ENCODE measurements around the gene FNDC3A. TPM values are rescaled to one million over a fixed set of nuclear protein-coding genes. Genes with fewer than 3 reads are reported as not detected.

FNDC3A gene
- total RNA-seq, 1 donor from 2014 or later = 84.4 TPM

DNA sequence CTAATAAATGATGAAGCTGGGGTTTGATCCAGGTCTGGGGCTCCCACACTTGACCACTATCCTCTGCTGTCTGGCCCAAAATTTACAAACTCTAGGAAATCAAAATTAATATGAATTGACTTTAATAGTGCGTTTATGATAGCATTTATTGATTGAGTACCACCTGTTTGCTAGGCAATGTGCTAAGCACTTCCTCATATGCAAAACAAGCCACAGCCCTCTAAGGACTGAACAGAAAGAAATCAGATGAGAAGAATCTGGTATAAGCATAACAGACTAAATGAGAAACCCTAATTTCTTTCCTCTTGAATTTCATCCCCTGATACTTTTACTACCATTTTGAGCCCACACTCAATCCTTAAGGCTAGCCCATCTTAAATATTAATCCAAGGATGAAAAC, 237.8 kb downstream of the FNDC3A start:
- FAIRE-seq = no peak
- DNase-seq (ENCODE audit: low spot score in 2 of 2) = no peak

DNA sequence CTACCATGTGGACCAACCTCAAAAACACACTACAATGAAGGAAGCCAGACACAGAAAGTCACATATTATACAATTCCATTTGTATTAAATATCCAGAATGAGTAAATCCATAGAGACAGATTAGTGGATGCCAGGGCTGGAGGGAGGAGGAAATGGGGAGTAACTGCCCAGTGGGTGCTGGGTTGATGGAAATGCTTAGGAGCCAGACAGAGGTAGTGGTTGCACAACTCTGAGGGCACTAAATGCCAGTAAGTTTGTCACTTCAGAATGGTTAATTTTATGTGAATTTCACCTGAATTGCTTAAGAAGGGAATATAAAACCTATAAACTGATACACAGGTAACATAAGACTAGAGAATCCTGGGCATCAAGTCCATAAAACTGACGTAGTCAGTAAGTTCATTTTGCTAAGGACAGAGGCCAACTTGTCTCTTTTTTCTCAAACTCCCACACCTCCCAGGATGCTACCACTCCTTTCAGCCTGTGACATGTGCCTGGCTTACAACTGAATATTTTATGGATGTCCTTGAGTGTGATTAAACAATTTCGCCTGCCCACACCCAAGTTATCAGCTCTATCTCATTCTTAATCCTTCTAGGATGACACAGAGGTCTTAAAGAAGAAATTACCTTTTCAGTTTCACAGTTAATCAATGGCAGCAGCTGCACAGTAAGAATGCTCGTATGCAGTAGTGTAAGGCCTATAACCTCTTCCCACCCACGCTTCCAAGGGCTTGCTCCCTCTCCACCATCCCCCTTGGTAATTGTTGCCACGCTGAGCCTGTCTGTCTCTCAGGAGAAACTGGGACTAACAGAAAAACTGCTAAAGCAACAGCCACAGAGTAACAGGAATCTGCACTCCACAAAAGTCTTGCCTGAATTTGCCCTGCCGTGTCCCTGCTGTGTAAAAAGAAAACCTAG, 238.5 kb downstream of the FNDC3A start:
- DNase-seq (ENCODE audit: low spot score in 2 of 2) (no peak), FAIRE-seq (no peak)

DNA sequence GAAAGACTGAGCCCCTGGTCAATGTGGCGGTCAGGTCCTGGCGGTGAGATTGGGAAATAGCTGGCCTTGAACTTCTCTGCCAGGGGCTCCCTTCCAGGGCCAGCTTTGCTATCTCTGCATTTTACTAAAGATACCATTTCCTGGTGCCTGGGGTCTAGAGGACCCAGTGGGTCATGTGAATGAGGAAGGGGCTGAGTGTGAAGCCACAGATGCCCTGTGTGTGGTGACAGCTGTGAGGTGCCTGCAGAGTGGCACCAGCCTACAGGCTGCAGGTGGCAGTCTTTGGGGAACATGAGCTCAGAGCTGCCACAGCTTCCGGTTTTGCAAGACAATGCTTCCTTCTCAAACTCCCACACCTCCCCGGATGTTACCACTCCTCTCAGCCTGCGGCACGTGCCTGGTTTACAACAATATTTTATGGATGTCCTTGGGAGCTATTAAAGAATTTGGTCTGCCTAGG, 239.2 kb downstream of the FNDC3A start:
- DNase-seq (ENCODE audit: low spot score in 2 of 2) = no peak
- no peak for FAIRE-seq

DNA sequence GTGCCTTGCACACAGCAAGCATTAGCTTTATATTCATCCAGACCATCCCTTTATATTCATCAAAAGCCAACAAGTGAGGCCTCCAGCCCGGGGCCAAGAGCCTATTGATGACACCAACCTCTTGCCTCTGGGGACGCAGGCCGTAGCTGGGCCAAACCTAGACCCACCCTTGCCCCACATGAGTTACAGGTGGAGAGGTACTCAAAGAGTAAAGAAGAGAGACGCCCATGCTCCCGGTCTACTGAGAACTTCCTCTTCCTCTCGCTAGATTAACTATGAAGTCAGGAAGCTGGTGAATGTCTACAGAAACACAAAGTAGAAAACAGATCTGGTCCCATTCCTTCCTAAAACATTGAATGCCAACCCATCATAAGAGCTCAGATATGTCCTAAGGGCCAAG, 240.6 kb downstream of the FNDC3A start:
- DNase-seq (ENCODE audit: low spot score in 2 of 2) (no peak), FAIRE-seq (no peak)

- FAIRE-seq = no peak
- no peak for DNase-seq (ENCODE audit: low spot score in 2 of 2)
Observed at GRCh38 chr13:49217962-49218492, 242.3 kb downstream of the FNDC3A start.

DNA sequence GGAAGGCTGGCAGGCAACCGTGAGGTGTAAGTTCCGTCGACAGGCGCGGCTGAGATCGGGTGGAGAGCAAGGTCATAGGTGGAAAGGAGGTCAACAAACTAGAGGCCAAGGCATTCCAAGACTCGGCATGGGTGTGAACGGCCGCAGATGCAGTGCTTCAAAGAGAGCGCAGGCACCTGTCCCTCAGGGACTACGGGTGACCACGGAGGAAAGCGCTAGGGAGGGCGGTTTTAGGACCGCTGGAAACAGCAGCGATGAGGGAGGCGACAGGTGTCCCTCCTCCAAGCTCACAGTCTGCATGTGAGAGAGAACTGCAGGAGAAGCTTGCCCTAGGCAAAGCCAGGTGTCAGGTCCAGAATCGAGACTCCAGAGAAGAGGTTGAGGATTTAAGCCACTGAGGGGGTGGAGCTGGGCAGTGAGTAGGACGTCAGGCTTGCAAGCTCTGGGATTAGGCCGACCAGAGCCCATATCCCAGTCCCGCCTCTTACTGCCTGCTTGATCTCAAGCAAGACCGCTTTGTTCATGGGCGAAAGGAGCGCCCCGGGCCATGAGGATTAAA, 242.9 kb downstream of the FNDC3A start:
- DNase-seq (ENCODE audit: low spot score in 2 of 2) = no peak

GRCh38 chr13:49219647-49220035, 243.9 kb downstream of the FNDC3A start:
- DNase-seq (ENCODE audit: low spot score in 2 of 2) = no peak
- no peak for FAIRE-seq

More for the DNA sequence above, 242.9 kb downstream of the FNDC3A start:
- no peak for FAIRE-seq

- peak in 1 of 2 donors; percentile 56 for DNase-seq (ENCODE audit: low spot score in 2 of 2)
Observed at GRCh38 chr13:49220036-49220855, 244.5 kb downstream of the FNDC3A start, which contains the start of gene MLNR. Gene MLNR, plus strand, starts transcription at chr13:49220338. Its CDS starts 0 bp downstream, at chr13:49220338.

DNA sequence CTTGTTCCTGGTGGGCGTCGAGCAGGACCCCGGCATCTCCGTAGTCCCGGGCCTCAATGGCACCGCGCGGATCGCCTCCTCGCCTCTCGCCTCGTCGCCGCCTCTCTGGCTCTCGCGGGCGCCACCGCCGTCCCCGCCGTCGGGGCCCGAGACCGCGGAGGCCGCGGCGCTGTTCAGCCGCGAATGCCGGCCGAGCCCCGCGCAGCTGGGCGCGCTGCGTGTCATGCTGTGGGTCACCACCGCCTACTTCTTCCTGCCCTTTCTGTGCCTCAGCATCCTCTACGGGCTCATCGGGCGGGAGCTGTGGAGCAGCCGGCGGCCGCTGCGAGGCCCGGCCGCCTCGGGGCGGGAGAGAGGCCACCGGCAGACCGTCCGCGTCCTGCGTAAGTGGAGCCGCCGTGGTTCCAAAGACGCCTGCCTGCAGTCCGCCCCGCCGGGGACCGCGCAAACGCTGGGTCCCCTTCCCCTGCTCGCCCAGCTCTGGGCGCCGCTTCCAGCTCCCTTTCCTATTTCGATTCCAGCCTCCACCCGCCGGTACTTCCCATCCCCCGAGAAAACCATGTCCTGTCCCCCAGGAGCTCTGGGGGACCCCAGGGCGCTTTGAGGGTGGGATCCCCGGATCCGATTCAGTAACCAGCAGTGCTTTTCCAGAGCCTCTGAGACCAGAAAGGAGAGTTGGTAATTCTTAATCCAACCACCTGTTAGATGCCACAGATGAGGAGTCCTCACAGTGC, 245.3 kb downstream of the FNDC3A start:
- FAIRE-seq (no peak), DNase-seq (ENCODE audit: low spot score in 2 of 2) (peak in 1 of 2 donors; percentile 30)

More at GRCh38 chr13:49220036-49220855, 244.5 kb downstream of the FNDC3A start, which contains the start of gene MLNR:
- no peak for FAIRE-seq

- FAIRE-seq (no peak), DNase-seq (ENCODE audit: low spot score in 2 of 2) (no peak)
Observed at GRCh38 chr13:49221590-49221965, 245.9 kb downstream of the FNDC3A start.

DNA sequence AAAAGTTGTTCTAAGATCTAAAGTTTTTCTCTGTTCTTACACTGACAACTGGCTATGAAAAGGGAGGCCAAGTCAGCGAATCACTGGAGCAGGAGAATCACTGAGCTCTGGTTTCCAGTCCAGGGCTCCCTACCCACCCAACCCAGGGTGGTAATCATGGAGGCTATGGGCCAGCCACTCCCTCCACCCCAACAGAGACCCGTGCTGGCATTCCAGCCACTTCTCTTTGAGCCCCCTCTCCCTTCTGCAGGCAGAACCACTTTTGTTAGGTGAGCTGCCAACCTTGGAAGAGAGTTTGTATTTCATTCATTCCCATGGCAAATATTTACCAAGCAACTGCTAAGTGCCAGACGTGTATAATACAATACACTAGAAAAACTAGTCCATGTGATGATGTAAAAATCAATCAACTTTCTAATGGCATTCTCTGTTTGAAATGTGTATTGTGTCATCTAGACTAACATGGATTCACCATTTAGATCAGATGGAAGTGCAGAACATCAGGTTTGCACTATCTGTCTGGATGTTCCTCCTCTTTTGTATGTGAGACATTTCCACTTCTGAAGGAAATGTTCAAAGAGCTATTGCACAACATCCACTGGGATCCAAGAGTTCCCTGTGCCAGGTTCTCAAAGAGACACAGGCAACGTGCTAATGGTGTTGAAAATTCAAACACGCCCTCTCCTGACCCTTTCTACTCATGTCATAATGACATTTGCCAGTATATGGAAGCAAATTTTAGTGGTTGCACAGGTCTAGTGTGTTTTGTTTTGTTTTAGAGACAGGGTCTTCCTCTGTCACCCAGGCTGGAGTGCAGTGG, 249.7 kb downstream of the FNDC3A start:
- DNase-seq (ENCODE audit: low spot score in 2 of 2) (no peak), FAIRE-seq (no peak)

GRCh38 chr13:49226613-49227012, 250.9 kb downstream of the FNDC3A start:
- no peak for FAIRE-seq

GRCh38 chr13:49234741-49235140, 259.0 kb downstream of the FNDC3A start:
- FAIRE-seq (no peak), DNase-seq (ENCODE audit: low spot score in 2 of 2) (no peak)

More at GRCh38 chr13:49226613-49227012, 250.9 kb downstream of the FNDC3A start:
- DNase-seq (ENCODE audit: low spot score in 2 of 2) = no peak

- FAIRE-seq (no peak), DNase-seq (ENCODE audit: low spot score in 2 of 2) (no peak)
Observed at GRCh38 chr13:49235856-49236431, 260.2 kb downstream of the FNDC3A start.

- FAIRE-seq (no peak), DNase-seq (ENCODE audit: low spot score in 2 of 2) (no peak)
Observed at GRCh38 chr13:49238621-49239020, 262.9 kb downstream of the FNDC3A start.

GRCh38 chr13:49240017-49240416, 264.3 kb downstream of the FNDC3A start:
- FAIRE-seq (no peak), DNase-seq (ENCODE audit: low spot score in 2 of 2) (no peak)

GRCh38 chr13:49241296-49241695, 265.6 kb downstream of the FNDC3A start:
- DNase-seq (ENCODE audit: low spot score in 2 of 2) (no peak), FAIRE-seq (no peak)

GRCh38 chr13:49245101-49245500, 269.4 kb downstream of the FNDC3A start:
- FAIRE-seq (no peak), DNase-seq (ENCODE audit: low spot score in 2 of 2) (no peak)
